SK-N-SH (cell line): Measurements from ENCODE around the gene MAP7D3. TPM values are rescaled to one million over a fixed set of nuclear protein-coding genes. Genes with fewer than 3 reads are reported as not detected.
A peak's percentile ranks its signal among the peaks of the same experiment; 100 is the strongest.

Experiments used
- CTCF ChIA-PET: fragments of 300-600, 350-600 bp; formaldehyde crosslinking; extraction: SDS; loops from one replicate; lab custom pipeline; 2021; lab: Yijun Ruan, JAX
- POLR2A ChIA-PET: fragments of 350-600 bp; sonication (Branson Sonifier 250); formaldehyde crosslinking; extraction: SDS; loops from one replicate; lab custom pipeline; 2020; ENCODE audit warnings: antibody characterized with exemption, inconsistent platforms; lab: Yijun Ruan, JAX
- DNase-seq: peaks from one replicate; pipeline ENCODE4 v3.0.0; 2012
- H2AFZ ChIP-seq: fragments of 200-600 bp; sonication (generic); 2 replicates; pipeline ENCODE4 v1.8.1; 2016; ENCODE audit warnings: antibody characterized with exemption, mild to moderate bottlenecking, low read depth
- H3F3A ChIP-seq: fragments of 200-600 bp; sonication (generic); replicated peaks from 2 replicates; pipeline ENCODE3; 2016; ENCODE audit warnings: antibody characterized with exemption, mild to moderate bottlenecking; ENCODE audit not compliant: insufficient read depth
- H3K27ac ChIP-seq, 2 experiments: fragments of 200-500 bp in 1 of 2; fragments of 200-600 bp in 1 of 2; sonication (Bioruptor generic) in 1 of 2; sonication (generic), shearing (Covaris generic) in 1 of 2; 2 replicates each; pipeline versions ENCODE4 v1.5.1 to v1.6.1; 2014 to 2016; ENCODE audit warnings: low read depth in 2 of 2, inconsistent platforms in 1 of 2, low read length in 1 of 2, mild to moderate bottlenecking in 1 of 2, mixed read lengths in 1 of 2
- H3K27me3 ChIP-seq: fragments of 200-600 bp; sonication (generic), shearing (Covaris generic); 2 replicates; pipeline ENCODE4 v1.6.1; 2016; ENCODE audit warnings: mixed run types; ENCODE audit not compliant: insufficient read depth
- H3K36me3 ChIP-seq, 2 experiments: fragments of 200-500 bp in 1 of 2; fragments of 200-600 bp in 1 of 2; sonication (Bioruptor generic) in 1 of 2; sonication (generic) in 1 of 2; replicated peaks in 1 of 2; 2 replicates each; pipeline versions ENCODE3 to v1.5.1; 2014 to 2016; ENCODE audit warnings: low read length in 1 of 2, mild to moderate bottlenecking in 1 of 2; ENCODE audit not compliant: insufficient read depth in 2 of 2, control insufficient read depth in 1 of 2
- H3K4me1 ChIP-seq, 2 experiments: fragments of 200-500 bp in 1 of 2; fragments of 200-600 bp in 1 of 2; sonication (Bioruptor generic) in 1 of 2; sonication (generic), shearing (Covaris generic) in 1 of 2; 2 replicates each; pipeline versions ENCODE4 v1.5.1 to v1.6.1; 2014 to 2016; ENCODE audit warnings: low read depth in 1 of 2, low read length in 1 of 2, mixed run types in 1 of 2; ENCODE audit not compliant: insufficient read depth in 2 of 2, control insufficient read depth in 1 of 2
- H3K4me2 ChIP-seq: fragments of 200-600 bp; sonication (generic), shearing (Covaris generic); 2 replicates; pipeline ENCODE4 v1.6.1; 2017; ENCODE audit warnings: mixed run types
- H3K4me3 ChIP-seq, 2 experiments: fragments of 200-500 bp in 1 of 2; fragments of 200-600 bp in 1 of 2; sonication (Bioruptor generic) in 1 of 2; sonication (generic), shearing (Covaris generic) in 1 of 2; 2 replicates each; pipeline versions ENCODE4 v1.5.1 to v1.8.1; 2014 to 2016; ENCODE audit warnings: low read depth in 2 of 2, inconsistent platforms in 1 of 2, low read length in 1 of 2, mild to moderate bottlenecking in 1 of 2, mixed read lengths in 1 of 2, moderate library complexity in 1 of 2
- H3K79me2 ChIP-seq: fragments of 200-600 bp; sonication (generic); 2 replicates; pipeline ENCODE4 v1.8.1; 2017; ENCODE audit warnings: mild to moderate bottlenecking; ENCODE audit not compliant: insufficient read depth
- H3K9ac ChIP-seq: fragments of 200-600 bp; sonication (generic); 2 replicates; pipeline ENCODE4 v1.6.1; 2017; ENCODE audit warnings: mixed run types
- H3K9me2 ChIP-seq: fragments of 200-600 bp; sonication (generic); 2 replicates; pipeline ENCODE4 v1.6.1; 2017; ENCODE audit warnings: mixed run types
- H3K9me3 ChIP-seq: fragments of 200-600 bp; sonication (generic); 2 replicates; pipeline ENCODE4 v1.6.1; 2017; ENCODE audit warnings: mixed run types, mild to moderate bottlenecking, moderate library complexity
- H4K20me1 ChIP-seq: fragments of 200-600 bp; sonication (generic); 2 replicates; pipeline ENCODE4 v1.6.1; 2017; ENCODE audit warnings: mild to moderate bottlenecking, mixed run types; ENCODE audit not compliant: insufficient read depth
- CHD2 ChIP-seq: fragments of 150-350 bp; IDR thresholded peaks from 2 replicates; pipeline ENCODE4 v1.6.1; 2018; ENCODE audit warnings: low read length; ENCODE audit not compliant: partially characterized antibody
- CTCF ChIP-seq: fragments of 200-600 bp; sonication (generic); IDR thresholded peaks from 2 replicates; pipeline ENCODE4 v1.6.1; 2017; ENCODE audit warnings: antibody characterized with exemption, mild to moderate bottlenecking, moderate library complexity
- ELF1 ChIP-seq: IDR thresholded peaks from 2 replicates; pipeline ENCODE4 v1.4.0; 2012
- FOSL2 ChIP-seq: IDR thresholded peaks from 2 replicates; pipeline ENCODE4 v1.4.0; 2012; ENCODE audit warnings: low read depth, mild to moderate bottlenecking, moderate library complexity, borderline replicate concordance
- FOXJ3 ChIP-seq: sonication (generic); formaldehyde crosslinking; IDR thresholded peaks from 2 replicates; pipeline ENCODE4 v1.5.1; 2020; ENCODE audit warnings: mild to moderate bottlenecking, missing genetic modification reagents
- FOXM1 ChIP-seq: IDR thresholded peaks from 2 replicates; pipeline ENCODE4 v1.4.0; 2012; ENCODE audit warnings: low read depth, mild to moderate bottlenecking
- GABPA ChIP-seq: IDR thresholded peaks from 2 replicates; pipeline ENCODE4 v1.4.0; 2012; ENCODE audit warnings: low read depth, mild to moderate bottlenecking
- GATA2 ChIP-seq: sonication (generic); formaldehyde crosslinking; IDR thresholded peaks from 2 replicates; pipeline ENCODE4 v1.5.0; 2020; ENCODE audit warnings: mild to moderate bottlenecking, missing genetic modification reagents
- JUND ChIP-seq: IDR thresholded peaks from 2 replicates; pipeline ENCODE4 v1.4.0; 2012
- MAX ChIP-seq: IDR thresholded peaks from 2 replicates; pipeline ENCODE4 v1.4.0; 2012; ENCODE audit warnings: low read depth
- MEF2A ChIP-seq: IDR thresholded peaks from 2 replicates; pipeline ENCODE4 v1.4.0; 2012; ENCODE audit warnings: low read depth, borderline replicate concordance
- MXI1 ChIP-seq: IDR thresholded peaks from 2 replicates; pipeline ENCODE4 v1.6.1; 2012; ENCODE audit warnings: mild to moderate bottlenecking, low read depth, low read length, improper control_type of control experiment
- NFIC ChIP-seq: IDR thresholded peaks from 2 replicates; pipeline ENCODE4 v1.4.0; 2012; ENCODE audit warnings: borderline replicate concordance
- NRF1 ChIP-seq: IDR thresholded peaks from 2 replicates; pipeline ENCODE4 v1.6.1; 2012; ENCODE audit warnings: low read depth, mild to moderate bottlenecking, low read length
- PBX3 ChIP-seq: IDR thresholded peaks from 2 replicates; pipeline ENCODE4; 2012
- POLR2AphosphoS5 ChIP-seq: IDR thresholded peaks from 2 replicates; pipeline ENCODE4 v1.6.1; 2012; ENCODE audit warnings: low read depth, low read length
- RAD21 ChIP-seq: IDR thresholded peaks from 2 replicates; pipeline ENCODE4 v1.6.1; 2012; ENCODE audit warnings: mild to moderate bottlenecking, low read length
- RCOR1 ChIP-seq: fragments of 150-350 bp; IDR thresholded peaks from 2 replicates; pipeline ENCODE4 v1.6.1; 2017; ENCODE audit warnings: antibody characterized with exemption, low read length
- RFX5 ChIP-seq: IDR thresholded peaks from 2 replicates; pipeline ENCODE4 v1.6.1; 2012; ENCODE audit warnings: mild to moderate bottlenecking, improper control_type of control experiment, low read length
- RXRA ChIP-seq: IDR thresholded peaks from 2 replicates; pipeline ENCODE4 v1.4.0; 2012; ENCODE audit warnings: low read depth, mild to moderate bottlenecking, borderline replicate concordance
- SIN3A ChIP-seq: IDR thresholded peaks from 2 replicates; pipeline ENCODE4 v1.6.1; 2012; ENCODE audit warnings: low read depth, mild to moderate bottlenecking, low read length, moderate library complexity, borderline replicate concordance
- SMC3 ChIP-seq: IDR thresholded peaks from 2 replicates; pipeline ENCODE4 v1.6.1; 2012; ENCODE audit warnings: low read depth, low read length, improper control_type of control experiment
- TAF1 ChIP-seq: IDR thresholded peaks from 2 replicates; pipeline ENCODE4 v1.6.1; 2012; ENCODE audit warnings: low read depth, mild to moderate bottlenecking, low read length, moderate library complexity, borderline replicate concordance
- TCF12 ChIP-seq: IDR thresholded peaks from 2 replicates; pipeline ENCODE4 v1.4.0; 2012
- TEAD4 ChIP-seq: IDR thresholded peaks from 2 replicates; pipeline ENCODE4 v1.4.0; 2012; ENCODE audit warnings: mild to moderate bottlenecking, borderline replicate concordance; ENCODE audit not compliant: insufficient read depth
- YY1 ChIP-seq: IDR thresholded peaks from 2 replicates; pipeline ENCODE4 v1.4.0; 2012; ENCODE audit warnings: low read depth, mild to moderate bottlenecking
- ZBTB33 ChIP-seq: IDR thresholded peaks from 2 replicates; pipeline ENCODE4 v1.4.0; 2012; ENCODE audit warnings: low read depth, borderline replicate concordance
- WGBS: methylation state at CpG from one replicate; pipeline ENCODE4 v1.1.6; 2017; ENCODE audit warnings: low lambda C conversion rate; 5-methylcytosine and 5-hydroxymethylcytosine counted together
- polyA plus RNA-seq, 3 experiments: library from polyadenylated mRNA; depleted of rRNA; stranded (reverse); fragments of >200 nt; gene quantifications; 2 replicates each; pipeline ENCODE4 v1.2.3, GENCODE V29; 2012
- TF ChIP-seq, protein P1 (sequence below): fragments of 150-350 bp; IDR thresholded peaks from 2 replicates; pipeline ENCODE4 v1.6.1; 2017; ENCODE audit warnings: antibody characterized with exemption, low read length, low read depth, borderline replicate concordance

The MAP7D3 gene
- polyA plus RNA-seq, 1 of the 3 experiments (the other 2 are of a cell fraction), result 5.8 TPM

DNA sequence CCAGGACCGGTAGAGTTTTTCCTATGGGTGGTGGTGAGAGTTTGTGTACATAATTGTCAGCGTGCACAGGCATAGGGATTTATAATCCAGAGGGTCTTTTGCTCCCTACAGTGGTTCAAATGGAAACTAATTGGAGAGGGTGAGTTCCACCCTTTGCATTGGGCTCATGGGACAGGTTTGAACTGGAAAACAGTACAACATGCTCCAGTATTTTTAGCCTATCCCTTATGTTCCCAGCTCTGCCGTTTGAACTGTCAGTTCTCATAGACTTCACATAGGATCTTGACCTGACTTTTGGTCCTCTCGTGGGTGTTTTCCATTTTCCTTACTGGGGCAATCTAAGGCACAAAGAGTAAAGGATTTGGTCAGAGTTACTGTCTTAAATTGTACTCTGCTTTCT, 72.1 kb downstream of the MAP7D3 start (continued):
- no peak for TF ChIP-seq CHD2
- no peak for TF ChIP-seq MAX

DNA sequence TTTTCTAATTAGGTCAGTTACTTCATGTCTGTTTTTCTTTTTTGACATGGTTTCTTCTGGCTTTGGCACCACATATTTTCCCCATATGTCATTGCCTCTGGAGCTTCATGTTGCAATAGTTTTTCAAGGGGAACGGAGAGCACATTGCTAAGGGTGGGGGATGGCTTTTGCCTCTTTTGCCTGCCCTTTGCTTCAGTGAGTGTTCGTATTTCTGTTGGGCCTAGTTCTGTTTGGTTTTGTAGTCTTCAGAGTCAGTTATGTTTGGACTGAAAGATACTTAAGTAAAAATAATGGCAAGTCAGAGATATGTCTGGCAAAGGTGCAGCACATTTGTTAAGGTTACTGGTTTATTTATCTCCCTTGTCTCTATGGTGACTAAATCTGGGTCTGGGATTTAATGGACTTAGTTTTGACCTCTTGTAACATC, 74.8 kb downstream of the MAP7D3 start:
- Histone ChIP-seq H3K9me2 (no peaks in the 10 kb centered on the region), H3F3A (peaks cover 4% of the 10 kb centered on the region), H3K4me3 (no peak overlapping the region), H3K9ac (peak overlapping the region; percentile 29; the same call in 1 of the 2 replicates), H3K4me1 (peaks cover 0 to 7% of the 10 kb centered on the region in 2 experiments; a peak in 3 of 4 replicates), H3K9me3 (no peaks in the 10 kb centered on the region), H3K27me3 (no peaks in the 10 kb centered on the region), H3K4me2 (peak overlapping the region; percentile 11; the same call in 1 of the 2 replicates), H3K27ac (peak overlapping the region; percentile 47 to 89), H3K36me3 (peaks cover 0 to 2% of the 10 kb centered on the region in 2 experiments), H3K79me2 (no peaks in the 10 kb centered on the region), H4K20me1 (no peaks in the 10 kb centered on the region), H2AFZ (peak overlapping the region; percentile 57; the same call in 1 of the 2 replicates)
- POLR2A ChIA-PET, result no interaction called here
- WGBS, result 14% methylated on average over 2 of the region's 2 CpGs
- CTCF ChIA-PET, result interaction anchor here (1.4 kb wide), 1 partner anchor 14 kb away, joined by 4 read pairs; no protein-coding TSS in a partner anchor
- DNase-seq, result no peak
- TF ChIP-seq RAD21, result no peak
- no peak for TF ChIP-seq ELF1
- TF ChIP-seq MAX, result peak; percentile 46; the same call in 1 of the 2 replicates
- TF ChIP-seq RFX5, result no peak
- TF ChIP-seq TEAD4, result no peak
- TF ChIP-seq TCF12, result peak; percentile 79
- TF ChIP-seq SMC3, result no peak
- TF ChIP-seq FOXM1, result no peak
- TF ChIP-seq MEF2A, result no peak
- no peak for TF ChIP-seq CHD2
- peak; percentile 45; the same call in 1 of the 2 replicates for TF ChIP-seq FOSL2
- TF ChIP-seq YY1, result no peak
- no peak for TF ChIP-seq GABPA
- peak; percentile 60 for TF ChIP-seq JUND
- TF ChIP-seq NFIC, result peak; percentile 56
- TF ChIP-seq PBX3, result peak; percentile 61
- TF ChIP-seq, protein P1, sequence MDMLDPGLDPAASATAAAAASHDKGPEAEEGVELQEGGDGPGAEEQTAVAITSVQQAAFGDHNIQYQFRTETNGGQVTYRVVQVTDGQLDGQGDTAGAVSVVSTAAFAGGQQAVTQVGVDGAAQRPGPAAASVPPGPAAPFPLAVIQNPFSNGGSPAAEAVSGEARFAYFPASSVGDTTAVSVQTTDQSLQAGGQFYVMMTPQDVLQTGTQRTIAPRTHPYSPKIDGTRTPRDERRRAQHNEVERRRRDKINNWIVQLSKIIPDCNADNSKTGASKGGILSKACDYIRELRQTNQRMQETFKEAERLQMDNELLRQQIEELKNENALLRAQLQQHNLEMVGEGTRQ, result no peak
- no peak for TF ChIP-seq MXI1
- no peak; the same call in 1 of the 2 replicates for TF ChIP-seq RXRA
- 0 out of 2 replicates have a peak, but pooled peaks have one; percentile 45 for TF ChIP-seq SIN3A
- no peak for TF ChIP-seq TAF1
- TF ChIP-seq GATA2 (CRISPR knock-in tag), result no peak
- TF ChIP-seq NRF1, result no peak
- TF ChIP-seq POLR2AphosphoS5, result no peak
- no peak for TF ChIP-seq CTCF
- no peak for TF ChIP-seq RCOR1
- TF ChIP-seq FOXJ3 (CRISPR knock-in tag), result no peak
- no peak for TF ChIP-seq ZBTB33
